Measurements from ENCODE around the gene SUPT20HL1.
"Not testable (repeated sequence)": the region's sequence is repeated elsewhere in the genome, so short reads cannot be mapped to it uniquely, and the experiment has no call there.

The SUPT20HL1 gene
- 0 reads per million in 3 donors for total RNA-seq

- no peaks in the 10 kb centered on the region for H3K9me3 ChIP-seq (ENCODE audit: control insufficient read depth, low read length)
- DNase-seq: no peak
- H3K36me3 ChIP-seq (ENCODE audit: control insufficient read depth, insufficient read depth, low read length): no peaks in the 10 kb centered on the region
- H3K27me3 ChIP-seq (replicated peaks; ENCODE audit: control insufficient read depth, insufficient read depth, low read length, poor library complexity, severe bottlenecking): no peaks in the 10 kb centered on the region
- no peaks in the 10 kb centered on the region for H3K4me1 ChIP-seq (ENCODE audit: control insufficient read depth, insufficient read depth, low read length, poor library complexity, severe bottlenecking)
- no peak within 1 kb of the TSS for H3K27ac ChIP-seq (ENCODE audit: insufficient read depth, low read length, poor library complexity, severe bottlenecking)
- no peak within 1 kb of the TSS for H3K4me3 ChIP-seq (ENCODE audit: insufficient read depth, low read depth, low read length, poor library complexity, severe bottlenecking)
Measured at GRCh38 chrX:24360272-24360671, at the start of gene SUPT20HL1. SUPT20HL1 (plus strand) TSS chrX:24360639; CDS start chrX:24362761, 2,122 bp downstream.

DNA sequence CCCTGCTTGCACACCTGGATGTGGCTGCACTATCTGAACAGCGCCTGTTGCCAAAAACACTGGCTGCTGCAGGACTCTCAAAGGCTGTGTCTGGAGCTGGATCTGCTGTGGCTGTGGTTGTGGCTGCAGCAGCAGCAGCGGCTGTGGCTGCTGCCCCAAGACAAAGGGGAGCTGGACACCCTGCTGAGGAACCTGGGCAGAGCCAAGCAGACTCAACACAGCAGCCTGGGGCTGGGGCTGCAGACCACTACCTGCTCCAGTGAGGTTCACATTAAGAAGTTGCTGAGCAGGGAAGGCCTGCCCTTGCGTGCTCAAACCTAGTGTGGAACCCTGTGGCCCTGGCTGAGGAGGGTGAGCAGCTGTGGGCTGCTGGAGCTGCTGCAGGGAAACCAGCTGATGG, 49.5 kb upstream of the SUPT20HL1 start:
- not testable (repeated sequence) for H3K27me3 ChIP-seq (replicated peaks; ENCODE audit: control insufficient read depth, insufficient read depth, low read length, poor library complexity, severe bottlenecking); DNase-seq; H3K4me1 ChIP-seq (ENCODE audit: control insufficient read depth, insufficient read depth, low read length, poor library complexity, severe bottlenecking); H3K36me3 ChIP-seq (ENCODE audit: control insufficient read depth, insufficient read depth, low read length); H3K27ac ChIP-seq (ENCODE audit: insufficient read depth, low read length, poor library complexity, severe bottlenecking); H3K9me3 ChIP-seq (ENCODE audit: control insufficient read depth, low read length); H3K4me3 ChIP-seq (ENCODE audit: insufficient read depth, low read depth, low read length, poor library complexity, severe bottlenecking)

DNA sequence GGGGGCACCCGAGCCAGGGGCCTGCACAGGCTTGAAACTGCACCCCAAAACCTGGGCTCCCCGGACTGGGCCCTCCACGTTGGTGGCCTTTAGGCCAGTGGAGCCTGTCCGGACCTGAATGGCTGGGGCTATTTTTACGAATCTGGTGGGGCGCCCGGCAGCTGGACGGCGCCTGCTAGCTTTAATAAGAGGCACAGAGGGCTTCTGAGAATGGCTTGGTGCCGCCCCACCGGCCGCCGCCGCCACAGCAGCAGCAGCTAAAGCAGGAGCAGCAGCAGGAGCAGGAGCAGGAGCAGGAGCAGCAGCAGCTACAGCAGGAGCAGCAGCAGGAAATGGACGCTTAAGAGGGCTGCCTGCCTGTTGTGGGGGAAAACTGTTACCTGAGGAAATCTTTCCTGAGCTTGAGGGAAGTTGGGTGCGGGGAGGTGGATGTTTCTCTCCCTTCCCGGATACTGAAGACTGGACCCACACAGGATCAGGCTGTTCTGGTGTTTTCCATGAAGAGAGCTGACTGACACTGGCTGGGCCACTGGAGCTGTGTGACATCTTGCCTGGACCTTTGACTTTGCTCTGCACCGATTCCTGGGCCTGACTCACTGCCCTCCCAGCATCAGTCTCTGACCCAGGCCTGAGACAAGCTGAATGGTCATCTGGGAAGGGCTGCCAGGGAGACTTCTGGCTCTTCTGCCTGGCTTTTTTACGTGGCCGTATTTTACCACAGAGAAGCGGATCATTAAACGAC, 48.8 kb upstream of the SUPT20HL1 start:
- H3K27me3 ChIP-seq (replicated peaks; ENCODE audit: control insufficient read depth, insufficient read depth, low read length, poor library complexity, severe bottlenecking); H3K4me3 ChIP-seq (ENCODE audit: insufficient read depth, low read depth, low read length, poor library complexity, severe bottlenecking); H3K4me1 ChIP-seq (ENCODE audit: control insufficient read depth, insufficient read depth, low read length, poor library complexity, severe bottlenecking); DNase-seq; H3K27ac ChIP-seq (ENCODE audit: insufficient read depth, low read length, poor library complexity, severe bottlenecking); H3K36me3 ChIP-seq (ENCODE audit: control insufficient read depth, insufficient read depth, low read length); H3K9me3 ChIP-seq (ENCODE audit: control insufficient read depth, low read length): not testable (repeated sequence)

DNA sequence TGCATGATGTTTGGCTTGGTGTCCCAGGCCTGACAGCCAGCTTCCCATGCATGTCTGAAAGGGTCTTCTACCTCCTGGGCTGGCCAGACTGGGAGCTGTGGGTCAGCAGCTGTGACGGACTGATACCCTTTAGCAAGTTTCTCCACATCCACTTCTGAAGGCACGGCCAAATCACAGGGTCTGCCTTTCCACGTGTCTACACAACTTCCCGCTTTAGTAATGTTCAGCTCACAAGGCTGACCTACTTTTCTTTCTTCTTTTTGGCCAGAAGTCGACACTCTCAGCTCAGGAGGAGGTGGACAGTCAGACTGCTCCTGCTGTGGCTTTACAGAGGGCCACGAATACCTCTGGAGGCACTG, 48.2 kb upstream of the SUPT20HL1 start:
- H3K9me3 ChIP-seq (ENCODE audit: control insufficient read depth, low read length): not testable (repeated sequence)

GRCh38 chrX:24314019-24314635, 46.3 kb upstream of the SUPT20HL1 start, which contains the start of gene SUPT20HL2:
SUPT20HL2 (minus strand) TSS chrX:24314069; CDS start chrX:24313315, 754 bp downstream.
- H3K27ac ChIP-seq (ENCODE audit: insufficient read depth, low read length, poor library complexity, severe bottlenecking): no peak within 1 kb of the TSS
- H3K36me3 ChIP-seq (ENCODE audit: control insufficient read depth, insufficient read depth, low read length): no peaks in the 10 kb centered on the region
- DNase-seq: no peak

More for the DNA sequence above, 48.2 kb upstream of the SUPT20HL1 start:
- not testable (repeated sequence) for H3K4me3 ChIP-seq (ENCODE audit: insufficient read depth, low read depth, low read length, poor library complexity, severe bottlenecking); H3K4me1 ChIP-seq (ENCODE audit: control insufficient read depth, insufficient read depth, low read length, poor library complexity, severe bottlenecking); H3K36me3 ChIP-seq (ENCODE audit: control insufficient read depth, insufficient read depth, low read length); H3K27me3 ChIP-seq (replicated peaks; ENCODE audit: control insufficient read depth, insufficient read depth, low read length, poor library complexity, severe bottlenecking); DNase-seq; H3K27ac ChIP-seq (ENCODE audit: insufficient read depth, low read length, poor library complexity, severe bottlenecking)

DNA sequence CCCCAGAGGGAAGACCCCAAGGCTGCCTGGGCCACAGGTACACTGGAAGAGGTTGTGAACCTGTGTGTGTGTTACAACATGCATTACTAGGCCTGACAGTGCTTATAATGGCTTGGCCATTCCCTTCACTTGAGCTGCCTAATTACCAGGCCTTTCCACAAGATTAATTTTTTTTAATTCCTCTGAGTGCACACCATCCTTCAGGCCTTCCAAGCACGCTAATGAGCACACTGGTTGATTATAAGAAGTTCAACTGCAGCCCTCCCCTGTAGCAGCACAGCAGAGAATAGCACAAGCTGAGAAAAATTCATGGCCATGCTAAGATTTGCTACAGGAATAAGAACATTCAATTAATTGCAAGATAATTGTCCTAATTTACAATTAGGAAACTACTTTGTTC, 44.3 kb upstream of the SUPT20HL1 start:
- DNase-seq: no peak
- no peak overlapping the region for H3K4me3 ChIP-seq (ENCODE audit: insufficient read depth, low read depth, low read length, poor library complexity, severe bottlenecking)
- H3K36me3 ChIP-seq (ENCODE audit: control insufficient read depth, insufficient read depth, low read length): no peaks in the 10 kb centered on the region
- no peaks in the 10 kb centered on the region for H3K27me3 ChIP-seq (replicated peaks; ENCODE audit: control insufficient read depth, insufficient read depth, low read length, poor library complexity, severe bottlenecking)
- H3K4me1 ChIP-seq (ENCODE audit: control insufficient read depth, insufficient read depth, low read length, poor library complexity, severe bottlenecking): no peaks in the 10 kb centered on the region
- H3K9me3 ChIP-seq (ENCODE audit: control insufficient read depth, low read length): no peaks in the 10 kb centered on the region
- no peak overlapping the region for H3K27ac ChIP-seq (ENCODE audit: insufficient read depth, low read length, poor library complexity, severe bottlenecking)

More at GRCh38 chrX:24314019-24314635, 46.3 kb upstream of the SUPT20HL1 start, which contains the start of gene SUPT20HL2:
- Histone ChIP-seq H3K4me3 (ENCODE audit: insufficient read depth, low read depth, low read length, poor library complexity, severe bottlenecking) (no peak within 1 kb of the TSS), H3K9me3 (ENCODE audit: control insufficient read depth, low read length) (no peaks in the 10 kb centered on the region), H3K4me1 (ENCODE audit: control insufficient read depth, insufficient read depth, low read length, poor library complexity, severe bottlenecking) (no peaks in the 10 kb centered on the region), H3K27me3 (replicated peaks; ENCODE audit: control insufficient read depth, insufficient read depth, low read length, poor library complexity, severe bottlenecking) (no peaks in the 10 kb centered on the region)

- no peaks in the 10 kb centered on the region for H3K9me3 ChIP-seq (ENCODE audit: control insufficient read depth, low read length)
- H3K4me1 ChIP-seq (ENCODE audit: control insufficient read depth, insufficient read depth, low read length, poor library complexity, severe bottlenecking): no peaks in the 10 kb centered on the region
- no peak overlapping the region for H3K4me3 ChIP-seq (ENCODE audit: insufficient read depth, low read depth, low read length, poor library complexity, severe bottlenecking)
- H3K27me3 ChIP-seq (replicated peaks; ENCODE audit: control insufficient read depth, insufficient read depth, low read length, poor library complexity, severe bottlenecking): no peaks in the 10 kb centered on the region
- no peak overlapping the region for H3K27ac ChIP-seq (ENCODE audit: insufficient read depth, low read length, poor library complexity, severe bottlenecking)
- no peaks in the 10 kb centered on the region for H3K36me3 ChIP-seq (ENCODE audit: control insufficient read depth, insufficient read depth, low read length)
- no peak for DNase-seq
Measured at GRCh38 chrX:24317567-24317966, 42.9 kb upstream of the SUPT20HL1 start.

DNA sequence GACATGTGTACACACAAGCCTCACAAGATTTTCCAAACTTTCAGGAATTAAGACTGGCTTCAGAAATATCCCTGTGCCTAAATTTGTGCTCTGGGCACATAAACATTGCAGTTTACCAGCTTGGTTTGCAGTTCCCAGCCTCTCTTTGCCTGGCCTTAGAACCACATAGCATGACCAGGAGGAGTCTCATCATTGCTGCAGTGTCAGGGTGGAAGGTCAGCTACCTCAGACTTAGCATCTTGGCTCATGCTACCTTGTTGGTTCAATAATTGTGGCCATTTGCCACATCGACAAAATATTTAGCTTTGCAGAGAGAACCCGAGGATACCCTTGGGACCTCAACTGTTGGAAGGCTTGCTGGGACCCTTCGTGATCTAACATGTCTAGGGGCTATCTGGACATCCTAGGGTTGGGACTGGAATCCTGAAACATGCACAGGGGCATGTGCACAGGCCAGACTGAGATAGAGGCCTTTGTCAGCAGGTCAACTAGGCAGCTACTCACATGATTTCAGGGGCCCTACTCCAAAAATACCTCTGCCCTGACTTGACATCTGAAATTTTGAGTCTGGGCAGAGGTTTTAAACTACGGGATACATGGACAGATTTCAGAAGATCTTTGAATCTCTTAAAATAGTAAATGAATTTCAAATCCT, 38.6 kb upstream of the SUPT20HL1 start:
- no peaks in the 10 kb centered on the region for H3K36me3 ChIP-seq (ENCODE audit: control insufficient read depth, insufficient read depth, low read length)
- H3K4me3 ChIP-seq (ENCODE audit: insufficient read depth, low read depth, low read length, poor library complexity, severe bottlenecking): no peak overlapping the region
- no peak for DNase-seq
- H3K4me1 ChIP-seq (ENCODE audit: control insufficient read depth, insufficient read depth, low read length, poor library complexity, severe bottlenecking): no peaks in the 10 kb centered on the region
- H3K27me3 ChIP-seq (replicated peaks; ENCODE audit: control insufficient read depth, insufficient read depth, low read length, poor library complexity, severe bottlenecking): no peaks in the 10 kb centered on the region
- no peaks in the 10 kb centered on the region for H3K9me3 ChIP-seq (ENCODE audit: control insufficient read depth, low read length)
- H3K27ac ChIP-seq (ENCODE audit: insufficient read depth, low read length, poor library complexity, severe bottlenecking): no peak overlapping the region

- Histone ChIP-seq H3K9me3 (ENCODE audit: control insufficient read depth, low read length) (no peaks in the 10 kb centered on the region), H3K27me3 (replicated peaks; ENCODE audit: control insufficient read depth, insufficient read depth, low read length, poor library complexity, severe bottlenecking) (no peaks in the 10 kb centered on the region), H3K4me3 (ENCODE audit: insufficient read depth, low read depth, low read length, poor library complexity, severe bottlenecking) (no peak overlapping the region), H3K27ac (ENCODE audit: insufficient read depth, low read length, poor library complexity, severe bottlenecking) (no peak overlapping the region), H3K36me3 (ENCODE audit: control insufficient read depth, insufficient read depth, low read length) (no peaks in the 10 kb centered on the region), H3K4me1 (ENCODE audit: control insufficient read depth, insufficient read depth, low read length, poor library complexity, severe bottlenecking) (no peaks in the 10 kb centered on the region)
- no peak for DNase-seq
Measured at GRCh38 chrX:24325231-24325630, 35.2 kb upstream of the SUPT20HL1 start.

- Histone ChIP-seq H3K9me3 (ENCODE audit: control insufficient read depth, low read length) (no peaks in the 10 kb centered on the region), H3K27ac (ENCODE audit: insufficient read depth, low read length, poor library complexity, severe bottlenecking) (no peak overlapping the region)
Measured at GRCh38 chrX:24332878-24333277, 27.6 kb upstream of the SUPT20HL1 start.

More at GRCh38 chrX:24332878-24333277, 27.6 kb upstream of the SUPT20HL1 start:
- DNase-seq: no peak
- Histone ChIP-seq H3K4me1 (ENCODE audit: control insufficient read depth, insufficient read depth, low read length, poor library complexity, severe bottlenecking) (no peaks in the 10 kb centered on the region), H3K36me3 (ENCODE audit: control insufficient read depth, insufficient read depth, low read length) (no peaks in the 10 kb centered on the region), H3K4me3 (ENCODE audit: insufficient read depth, low read depth, low read length, poor library complexity, severe bottlenecking) (no peak overlapping the region), H3K27me3 (replicated peaks; ENCODE audit: control insufficient read depth, insufficient read depth, low read length, poor library complexity, severe bottlenecking) (no peaks in the 10 kb centered on the region)
